ENCODE results near the gene SAAL1. TPM values are rescaled to one million over a fixed set of nuclear protein-coding genes. Genes with fewer than 3 reads are reported as not detected.

Gene SAAL1
- total and polyA plus RNA-seq, 2 donors (not counting 1 experiment from before 2014, with no cell fraction given) = 15.0 to 20.0 TPM

DNA sequence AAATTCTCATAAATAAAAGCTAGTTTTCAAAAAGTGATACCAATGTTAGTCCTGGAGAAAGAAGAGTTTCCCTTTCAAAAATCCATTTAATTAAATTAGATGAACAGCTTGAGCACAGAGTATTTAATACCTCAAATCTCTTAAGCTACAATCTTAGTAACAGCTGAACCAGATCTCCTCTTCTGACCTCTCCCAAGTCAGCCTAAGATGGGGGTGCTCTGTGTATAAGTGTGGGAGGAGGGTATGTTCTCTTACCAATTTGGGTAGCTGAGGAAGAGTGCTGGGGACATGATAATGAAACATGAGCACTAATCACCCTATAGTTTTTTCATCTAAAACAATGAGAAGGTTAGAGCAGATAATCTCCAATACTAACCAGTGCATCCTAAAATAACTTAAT lies 69.4 kb downstream of the SAAL1 start:
- Histone ChIP-seq H2AFZ (ENCODE audit: low read length) (no peak overlapping the region), H3K9ac (ENCODE audit: insufficient read depth, low read length) (no peak overlapping the region), H3K4me1 (ENCODE audit: control insufficient read depth, extremely low read depth, insufficient read depth, low read length) (no peaks in the 10 kb centered on the region), H3K36me3 (ENCODE audit: control insufficient read depth, insufficient read depth, low read length) (no peaks in the 10 kb centered on the region), H3K9me3 (ENCODE audit: control insufficient read depth, insufficient read depth, low read depth, low read length) (no peaks in the 10 kb centered on the region), H3K27ac (ENCODE audit: insufficient read depth, low read length) (no peak overlapping the region), H3K27me3 (ENCODE audit: control insufficient read depth, insufficient read depth, low read length) (no peaks in the 10 kb centered on the region), H3K4me2 (ENCODE audit: extremely low read depth, insufficient read depth, low read length) (no peak overlapping the region), H3K79me2 (ENCODE audit: control insufficient read depth, insufficient read depth, low read length) (no peaks in the 10 kb centered on the region), H4K20me1 (ENCODE audit: control insufficient read depth, extremely low read depth, insufficient read depth, low read length) (no peaks in the 10 kb centered on the region), H3K4me3 (replicated peaks in 1 of 4; ENCODE audit: control extremely low read depth in 1 of 4, insufficient read depth in 1 of 4, low read depth in 3 of 4, low read length in 4 of 4) (no peak overlapping the region)
- DNase-seq (ENCODE audit: low read depth in 2 of 2) = no peak
- TF ChIP-seq, protein P1, sequence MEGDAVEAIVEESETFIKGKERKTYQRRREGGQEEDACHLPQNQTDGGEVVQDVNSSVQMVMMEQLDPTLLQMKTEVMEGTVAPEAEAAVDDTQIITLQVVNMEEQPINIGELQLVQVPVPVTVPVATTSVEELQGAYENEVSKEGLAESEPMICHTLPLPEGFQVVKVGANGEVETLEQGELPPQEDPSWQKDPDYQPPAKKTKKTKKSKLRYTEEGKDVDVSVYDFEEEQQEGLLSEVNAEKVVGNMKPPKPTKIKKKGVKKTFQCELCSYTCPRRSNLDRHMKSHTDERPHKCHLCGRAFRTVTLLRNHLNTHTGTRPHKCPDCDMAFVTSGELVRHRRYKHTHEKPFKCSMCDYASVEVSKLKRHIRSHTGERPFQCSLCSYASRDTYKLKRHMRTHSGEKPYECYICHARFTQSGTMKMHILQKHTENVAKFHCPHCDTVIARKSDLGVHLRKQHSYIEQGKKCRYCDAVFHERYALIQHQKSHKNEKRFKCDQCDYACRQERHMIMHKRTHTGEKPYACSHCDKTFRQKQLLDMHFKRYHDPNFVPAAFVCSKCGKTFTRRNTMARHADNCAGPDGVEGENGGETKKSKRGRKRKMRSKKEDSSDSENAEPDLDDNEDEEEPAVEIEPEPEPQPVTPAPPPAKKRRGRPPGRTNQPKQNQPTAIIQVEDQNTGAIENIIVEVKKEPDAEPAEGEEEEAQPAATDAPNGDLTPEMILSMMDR (conservative IDR thresholded peaks at IDR 0.05 in 1 of 2, IDR thresholded peaks at IDR 0.05 in 1 of 2; ENCODE audit: low read depth in 1 of 2, low read length in 2 of 2) = no peak
- TF ChIP-seq EZH2 (IDR thresholded peaks at IDR 0.05; ENCODE audit: low read length, missing control alignments) = no peak

Other genes starting within 250 kb of the SAAL1 start
- gene SERGEF, start 93.0 kb downstream of the SAAL1 start, total RNA-seq = 32.9 and 38.5 TPM in 2 replicates
- 14.5 TPM in 2 replicates for gene SERGEF, start 93.0 kb downstream of the SAAL1 start, polyA plus RNA-seq
- gene TPH1, start 59.8 kb downstream of the SAAL1 start, total RNA-seq = under 0.01 TPM in 1 of 2 replicates, not detected in the other
- 0.06 and 0.16 TPM in 2 replicates for gene TPH1, start 59.8 kb downstream of the SAAL1 start, polyA plus RNA-seq
- not detected in 2 replicates for gene MRGPRX3, start 26.5 kb upstream of the SAAL1 start, total RNA-seq
- not detected in 2 replicates for gene MRGPRX3, start 26.5 kb upstream of the SAAL1 start, polyA plus RNA-seq
- gene MRGPRX4, start 66.8 kb upstream of the SAAL1 start, total RNA-seq = not detected in 2 replicates
- not detected in 2 replicates for gene MRGPRX4, start 66.8 kb upstream of the SAAL1 start, polyA plus RNA-seq
- gene SAA4, start 130.7 kb upstream of the SAAL1 start, total RNA-seq = not detected in 2 replicates
- gene SAA4, start 130.7 kb upstream of the SAAL1 start, polyA plus RNA-seq = not detected in 2 replicates
- gene SAA2, start 142.6 kb upstream of the SAAL1 start, total RNA-seq = not detected in 2 replicates
- gene SAA2, start 142.6 kb upstream of the SAAL1 start, polyA plus RNA-seq = not detected in 2 replicates
- not detected in 2 replicates for gene SAA1, start 160.2 kb upstream of the SAAL1 start, total RNA-seq
- not detected in 2 replicates for gene SAA1, start 160.2 kb upstream of the SAAL1 start, polyA plus RNA-seq
- 43.1 and 44.1 TPM in 2 replicates for gene HPS5, start 216.1 kb upstream of the SAAL1 start, total RNA-seq
- 15.0 and 15.6 TPM in 2 replicates for gene HPS5, start 216.1 kb upstream of the SAAL1 start, polyA plus RNA-seq
- gene GTF2H1, start 216.5 kb upstream of the SAAL1 start, total RNA-seq = 63.6 and 74.2 TPM in 2 replicates
- 49.7 and 56.1 TPM in 2 replicates for gene GTF2H1, start 216.5 kb upstream of the SAAL1 start, polyA plus RNA-seq

All from fibroblast of lung (primary cell).